HG03103 (cell line): ENCODE data around the gene MED25.
"Not testable (repeated sequence)": the region's sequence is repeated elsewhere in the genome, so short reads cannot be mapped to it uniquely, and the experiment has no call there.

ENCODE experiments used
- ATAC-seq: cut with Tn5 transposase; IDR thresholded peaks from one replicate; pipeline ENCODE4 v1.9.1; 2021; ENCODE audit warnings: low read depth; ENCODE audit not compliant: unreplicated experiment

The MED25 gene

GRCh38 chr19:49812997-49813861 is 4.9 kb upstream of the MED25 start, which contains the start of gene FUZ:
Gene FUZ, minus strand, starts transcription at chr19:49813292. Its CDS starts 186 bp downstream, at chr19:49813106.
- ATAC-seq: no peak

GRCh38 chr19:49814010-49814409 is 4.1 kb upstream of the MED25 start:
- no peak for ATAC-seq

- no peak for ATAC-seq
Measured at GRCh38 chr19:49816590-49816989, 1.5 kb upstream of the MED25 start.

GRCh38 chr19:49818649-49819370 is 721 bp downstream of the MED25 start:
- ATAC-seq: no peak

GRCh38 chr19:49819452-49820115 is 1.5 kb downstream of the MED25 start:
- not testable (repeated sequence) for ATAC-seq

- ATAC-seq: no peak
Measured at GRCh38 chr19:49820125-49820524, 2.0 kb downstream of the MED25 start.

GRCh38 chr19:49823472-49823871 is 5.4 kb downstream of the MED25 start:
- ATAC-seq: no peak

- no peak for ATAC-seq
Measured at GRCh38 chr19:49824662-49825061, 6.6 kb downstream of the MED25 start.

GRCh38 chr19:49827034-49827433 is 8.9 kb downstream of the MED25 start:
- ATAC-seq: no peak

- ATAC-seq: no peak
Measured at GRCh38 chr19:49829200-49829599, 11.1 kb downstream of the MED25 start.

- no peak for ATAC-seq
Measured at GRCh38 chr19:49829721-49830120, 11.6 kb downstream of the MED25 start.

- no peak for ATAC-seq
Measured at GRCh38 chr19:49830766-49831165, 12.7 kb downstream of the MED25 start.

- ATAC-seq: no peak
Measured at GRCh38 chr19:49831592-49831991, 13.5 kb downstream of the MED25 start.

GRCh38 chr19:49832556-49832955 is 14.5 kb downstream of the MED25 start:
- ATAC-seq: no peak

- no peak for ATAC-seq
Measured at GRCh38 chr19:49833599-49833998, 15.5 kb downstream of the MED25 start.

- no peak for ATAC-seq
Measured at GRCh38 chr19:49835562-49835961, 17.5 kb downstream of the MED25 start.

- no peak for ATAC-seq
Measured at GRCh38 chr19:49836176-49837008, 18.3 kb downstream of the MED25 start.

- ATAC-seq: no peak
Measured at GRCh38 chr19:49837009-49837310, 18.9 kb downstream of the MED25 start.

- ATAC-seq: no peak
Measured at GRCh38 chr19:49837425-49837824, 19.3 kb downstream of the MED25 start.

GRCh38 chr19:49838885-49839588 is 20.9 kb downstream of the MED25 start:
- ATAC-seq: no peak
